Effector memory CD8-positive, alpha-beta T cell (primary cell): ENCODE data around the gene RAPGEF5.

ENCODE experiments used
- ATAC-seq: fragments of 150-1000 bp; cut with Tn5 transposase; replicated peaks from 2 replicates; pipeline ENCODE4 v1.10.0; 2021; ENCODE audit warnings: mild to moderate bottlenecking, moderate library complexity
- DNase-seq, 3 experiments: peaks; one replicate each; pipeline ENCODE4 v3.0.0; 2021
- H3K27ac Mint-ChIP-seq, 2 donors: one replicate each; pipeline ENCODE4 v1.8.0; 2022; ENCODE audit warnings: mild to moderate bottlenecking in 2 of 2, mixed read lengths in 2 of 2, moderate library complexity in 2 of 2
- H3K27me3 Mint-ChIP-seq, 2 donors: one replicate each; pipeline ENCODE4 v1.8.0; 2022; ENCODE audit warnings: mixed read lengths in 2 of 2
- H3K36me3 Mint-ChIP-seq: one replicate; pipeline ENCODE4 v1.8.0; 2022; ENCODE audit warnings: mild to moderate bottlenecking, moderate library complexity, mixed read lengths; ENCODE audit not compliant: insufficient read depth
- H3K4me1 Mint-ChIP-seq, 2 donors: one replicate each; pipeline ENCODE4 v1.8.0; 2022; ENCODE audit warnings: low read depth in 2 of 2, mixed read lengths in 2 of 2
- H3K4me3 Mint-ChIP-seq, 2 donors: one replicate each; pipeline ENCODE4 v1.8.0; 2022; ENCODE audit warnings: mild to moderate bottlenecking in 2 of 2, mixed read lengths in 2 of 2, moderate library complexity in 2 of 2
- H3K9me3 Mint-ChIP-seq, 2 donors: one replicate each; pipeline ENCODE4 v1.8.0; 2022; ENCODE audit warnings: mixed read lengths in 2 of 2

The RAPGEF5 gene

DNA sequence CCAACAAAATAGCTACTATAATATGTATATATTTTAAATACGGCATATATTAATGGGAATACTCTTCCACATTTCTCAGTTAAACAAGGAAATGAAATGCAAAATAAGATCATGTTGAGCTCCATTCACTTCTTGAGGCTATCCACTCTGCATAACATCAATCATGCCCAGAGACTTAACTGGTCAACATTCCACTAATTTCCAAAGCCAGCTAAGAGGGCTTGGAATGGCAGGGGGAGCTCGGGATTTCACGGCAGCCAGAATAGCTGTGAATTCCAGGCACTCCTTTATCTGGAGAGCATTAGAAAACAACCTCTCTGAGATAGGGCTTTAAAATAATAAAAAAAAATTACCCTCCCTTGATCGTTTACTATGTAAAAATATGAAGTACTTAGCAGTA, 216.4 kb downstream of the RAPGEF5 start:
- peaks cover 20 to 38% of the 10 kb centered on the region in 2 donors for H3K27me3 Mint-ChIP-seq

DNA sequence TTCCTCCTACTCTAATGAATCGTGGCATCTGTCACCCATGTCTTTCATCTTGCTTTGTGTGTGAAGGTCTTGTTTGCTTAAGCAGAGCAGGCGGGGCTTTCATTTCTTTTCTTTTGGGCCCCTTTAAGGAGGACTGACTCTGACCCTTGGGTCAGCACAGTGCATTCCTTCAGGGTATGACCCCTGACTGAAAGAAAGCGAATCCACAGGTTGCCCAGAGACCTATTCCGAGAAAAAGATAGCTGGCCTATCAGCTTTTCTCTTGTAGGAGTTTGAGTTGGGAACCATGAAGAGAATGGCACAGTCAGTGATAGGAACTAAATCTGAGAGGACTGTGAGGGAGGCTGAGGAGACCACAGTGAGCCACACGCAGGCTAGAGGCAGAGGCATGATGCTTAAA, 218.1 kb downstream of the RAPGEF5 start:
- Mint-ChIP-seq H3K4me3 (no peak overlapping the region), H3K27me3 (peaks cover 20 to 36% of the 10 kb centered on the region in 2 donors)

More for the DNA sequence above, 216.4 kb downstream of the RAPGEF5 start:
- H3K4me3 Mint-ChIP-seq: no peak overlapping the region
- no peak for ATAC-seq
- no peaks in the 10 kb centered on the region for H3K36me3 Mint-ChIP-seq
- DNase-seq: no peak
- H3K27ac Mint-ChIP-seq: no peak overlapping the region
- no peaks in the 10 kb centered on the region for H3K9me3 Mint-ChIP-seq
- H3K4me1 Mint-ChIP-seq: no peaks in the 10 kb centered on the region

DNA sequence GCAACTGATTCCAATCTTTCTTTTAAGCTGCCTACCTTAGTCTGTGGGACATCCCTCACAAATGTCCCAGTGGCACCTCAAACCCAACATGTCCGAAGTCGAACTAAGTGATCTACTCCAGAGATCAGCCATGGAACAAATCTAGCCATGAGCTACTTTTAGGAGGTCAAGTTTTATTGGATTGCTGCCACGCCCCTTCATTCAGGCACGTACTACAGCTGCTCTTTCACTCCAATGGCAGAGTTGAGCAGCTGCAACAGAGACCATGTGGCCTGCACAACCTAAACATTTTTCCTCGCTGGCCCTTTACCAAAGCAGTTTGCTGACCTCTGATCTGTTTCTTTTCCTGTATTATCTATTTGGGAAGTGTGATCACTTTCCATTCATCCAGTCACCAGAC, 218.8 kb downstream of the RAPGEF5 start:
- Mint-ChIP-seq H3K4me3 (no peak overlapping the region), H3K9me3 (no peaks in the 10 kb centered on the region), H3K36me3 (no peaks in the 10 kb centered on the region), H3K27me3 (peaks cover 20 to 34% of the 10 kb centered on the region in 2 donors), H3K4me1 (no peaks in the 10 kb centered on the region), H3K27ac (no peak overlapping the region)
- DNase-seq: no peak
- ATAC-seq: no peak

More for the DNA sequence above, 218.1 kb downstream of the RAPGEF5 start:
- H3K4me1 Mint-ChIP-seq: no peaks in the 10 kb centered on the region
- H3K9me3 Mint-ChIP-seq: no peaks in the 10 kb centered on the region
- DNase-seq: no peak
- H3K36me3 Mint-ChIP-seq: no peaks in the 10 kb centered on the region
- H3K27ac Mint-ChIP-seq: no peak overlapping the region
- no peak for ATAC-seq

DNA sequence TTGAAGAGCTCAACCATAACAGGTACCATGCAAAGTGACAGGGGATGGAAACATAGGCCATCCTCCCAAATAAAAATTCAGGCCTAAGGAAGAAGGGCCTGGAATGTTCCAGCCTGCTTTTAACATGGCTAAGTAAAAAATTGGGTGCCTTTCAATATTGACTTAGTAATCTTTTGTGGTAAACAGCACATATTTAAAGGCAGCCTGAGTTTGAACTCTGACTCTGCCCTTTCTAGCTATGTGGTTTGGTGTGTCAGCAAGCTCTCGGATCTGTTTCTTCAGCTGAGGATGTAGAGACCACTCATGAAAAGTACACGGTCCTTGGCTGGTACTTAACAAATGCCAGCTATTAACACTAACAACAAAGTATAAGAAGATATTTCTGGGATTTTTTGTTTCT, 219.5 kb downstream of the RAPGEF5 start:
- H3K36me3 Mint-ChIP-seq: no peaks in the 10 kb centered on the region
- no peak for DNase-seq
- no peak for ATAC-seq
- no peak overlapping the region for H3K4me3 Mint-ChIP-seq
- H3K27me3 Mint-ChIP-seq: peaks cover 19 to 34% of the 10 kb centered on the region in 2 donors
- no peaks in the 10 kb centered on the region for H3K4me1 Mint-ChIP-seq
- H3K9me3 Mint-ChIP-seq: no peaks in the 10 kb centered on the region
- no peak overlapping the region for H3K27ac Mint-ChIP-seq

DNA sequence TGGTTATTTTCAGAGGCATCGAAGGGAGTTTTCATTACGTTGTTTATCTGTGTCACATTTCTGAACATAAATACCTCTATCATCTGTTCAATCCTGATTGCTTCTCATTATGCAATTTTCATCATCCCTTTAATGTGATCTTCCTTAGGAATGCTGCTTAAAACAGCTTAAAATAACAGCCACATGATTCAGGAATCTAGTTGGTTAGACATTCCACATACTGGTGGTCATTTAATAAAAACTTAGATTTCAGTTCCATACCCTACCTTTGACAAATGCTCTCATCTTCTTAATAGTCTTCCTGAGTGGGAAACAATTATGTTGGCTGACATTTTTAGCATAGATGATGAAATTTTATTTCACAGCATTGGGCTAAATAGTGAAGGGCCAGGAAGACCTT, 219.9 kb downstream of the RAPGEF5 start:
- ATAC-seq (no peak), DNase-seq (no peak)
- Mint-ChIP-seq H3K9me3 (no peaks in the 10 kb centered on the region), H3K4me1 (no peaks in the 10 kb centered on the region), H3K27me3 (peaks cover 16 to 30% of the 10 kb centered on the region in 2 donors), H3K36me3 (no peaks in the 10 kb centered on the region), H3K27ac (no peak overlapping the region), H3K4me3 (no peak overlapping the region)

DNA sequence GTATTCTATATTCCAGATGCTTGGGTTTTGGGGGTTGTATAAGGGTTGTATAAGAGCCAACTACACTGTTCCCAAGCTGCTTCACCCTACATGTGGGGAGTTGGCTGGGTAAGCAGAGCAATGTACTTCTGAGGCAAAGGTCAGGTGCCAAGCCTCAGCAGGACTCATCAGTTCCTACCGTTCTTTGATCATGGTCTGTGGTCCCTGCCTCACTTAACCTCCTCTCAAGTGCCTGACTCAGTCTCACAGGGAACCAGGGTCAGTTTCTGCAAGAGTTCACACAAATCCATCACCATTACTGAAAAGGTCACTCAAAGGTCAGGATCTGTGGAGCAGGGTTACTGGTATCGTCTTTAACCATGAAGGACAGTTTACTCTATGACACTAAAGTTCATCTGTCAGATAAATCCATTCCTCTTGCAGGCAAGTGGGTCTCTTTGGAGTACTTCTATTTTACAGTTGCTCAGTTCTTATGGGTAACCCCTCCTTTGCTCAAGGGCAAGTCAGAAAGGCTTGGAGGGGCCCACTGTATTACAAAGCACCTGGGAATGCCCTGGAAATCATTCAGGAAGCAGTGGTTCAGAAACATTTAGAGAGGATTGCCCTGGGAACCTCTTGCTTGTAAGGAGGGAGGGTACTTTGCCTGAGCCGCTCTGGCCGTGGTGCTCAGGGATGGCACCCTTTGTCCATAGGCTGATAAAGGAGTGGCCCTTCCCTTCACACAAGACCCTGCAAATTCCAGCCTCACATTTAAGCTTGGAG, 227.0 kb downstream of the RAPGEF5 start:
- ATAC-seq (no peak), DNase-seq (no peak)
- Mint-ChIP-seq H3K4me3 (no peak overlapping the region), H3K4me1 (no peaks in the 10 kb centered on the region), H3K36me3 (peaks cover 3% of the 10 kb centered on the region), H3K27me3 (peaks cover 36% of the 10 kb centered on the region in 2 donors), H3K27ac (no peak overlapping the region), H3K9me3 (no peaks in the 10 kb centered on the region)

DNA sequence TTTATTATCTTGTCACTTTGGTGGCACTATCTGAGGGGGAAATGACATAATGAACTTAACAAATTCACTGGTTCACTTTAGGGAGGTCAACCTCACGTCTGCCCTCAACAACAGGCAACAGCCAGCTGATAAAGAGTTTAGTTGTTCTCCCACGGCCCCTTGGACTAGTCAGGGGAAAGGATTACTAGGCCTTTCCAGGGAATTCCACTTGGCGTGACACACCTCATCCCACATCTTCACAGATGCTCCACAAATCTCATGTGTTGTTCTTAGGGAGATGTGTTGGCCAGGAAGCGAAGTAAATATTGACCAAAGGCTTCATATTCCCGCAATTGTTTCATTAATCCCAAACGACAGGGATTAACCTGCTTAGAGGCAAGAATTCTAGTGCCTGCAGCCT, 227.8 kb downstream of the RAPGEF5 start:
- Mint-ChIP-seq H3K36me3 (peaks cover 3% of the 10 kb centered on the region), H3K4me1 (no peaks in the 10 kb centered on the region), H3K27me3 (peaks cover 36 to 41% of the 10 kb centered on the region in 2 donors), H3K27ac (no peak overlapping the region), H3K4me3 (no peak overlapping the region), H3K9me3 (no peaks in the 10 kb centered on the region)
- ATAC-seq (no peak), DNase-seq (no peak)

DNA sequence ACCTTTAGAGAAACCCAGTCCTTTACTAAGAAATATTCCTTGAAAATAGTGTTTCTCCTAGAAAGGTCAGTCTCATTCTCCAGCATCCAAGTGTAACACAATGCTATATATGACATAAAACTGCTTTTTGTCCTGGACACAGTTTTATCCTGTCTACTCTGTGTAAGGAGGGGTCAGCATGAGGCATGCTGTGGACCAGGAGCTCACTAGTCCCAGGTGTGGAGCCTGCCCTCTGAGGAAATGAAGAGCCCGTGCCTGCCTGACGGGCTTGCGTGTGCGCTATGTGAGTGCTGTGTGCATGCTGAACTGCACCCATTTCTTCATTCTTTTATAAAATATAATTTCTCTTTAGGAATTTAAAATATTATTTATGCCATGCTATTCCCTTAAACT, 228.4 kb downstream of the RAPGEF5 start:
- peaks cover 3% of the 10 kb centered on the region for H3K36me3 Mint-ChIP-seq
- no peak overlapping the region for H3K27ac Mint-ChIP-seq
- no peak overlapping the region for H3K4me3 Mint-ChIP-seq
- H3K9me3 Mint-ChIP-seq: no peaks in the 10 kb centered on the region
- DNase-seq (no peak), ATAC-seq (no peak)
- H3K4me1 Mint-ChIP-seq: no peaks in the 10 kb centered on the region
- H3K27me3 Mint-ChIP-seq: peaks cover 32 to 40% of the 10 kb centered on the region in 2 donors

DNA sequence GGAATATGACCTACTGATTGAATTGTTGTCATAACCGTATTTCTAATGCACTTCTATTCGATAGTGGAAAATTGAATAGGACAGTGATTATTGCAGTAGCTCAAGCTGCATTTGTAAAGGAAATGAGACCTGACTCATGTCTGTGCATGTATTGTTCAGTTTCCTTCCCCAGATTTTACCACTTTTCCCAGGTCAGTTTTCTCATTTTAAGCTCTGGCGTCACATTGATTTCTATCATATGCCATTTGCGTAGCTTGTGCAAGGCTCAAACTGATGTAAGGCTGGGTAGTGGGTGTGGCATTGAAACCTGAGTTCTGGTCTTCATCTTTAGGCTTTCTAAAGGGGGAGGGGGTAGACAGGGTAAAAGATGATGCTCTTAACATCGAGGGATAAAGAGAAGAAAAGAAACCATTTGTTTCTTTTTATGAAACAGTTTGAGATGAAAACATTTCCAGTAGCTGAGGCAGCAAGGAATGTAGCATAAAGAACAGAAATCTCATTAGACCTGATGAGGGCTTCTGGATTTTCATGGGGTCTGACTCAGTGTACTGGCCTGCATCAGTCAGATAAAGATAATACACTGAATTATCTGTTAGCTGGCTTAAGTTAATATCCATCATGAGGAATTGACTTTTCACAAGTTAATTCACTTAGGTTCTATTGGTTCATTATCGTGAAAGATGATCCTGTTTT, 229.0 kb downstream of the RAPGEF5 start:
- peaks cover 29 to 35% of the 10 kb centered on the region in 2 donors for H3K27me3 Mint-ChIP-seq
- ATAC-seq: no peak
- DNase-seq: no peak
- H3K27ac Mint-ChIP-seq: no peak overlapping the region
- no peaks in the 10 kb centered on the region for H3K9me3 Mint-ChIP-seq
- no peaks in the 10 kb centered on the region for H3K4me1 Mint-ChIP-seq
- peaks cover 3% of the 10 kb centered on the region for H3K36me3 Mint-ChIP-seq
- H3K4me3 Mint-ChIP-seq: no peak overlapping the region

DNA sequence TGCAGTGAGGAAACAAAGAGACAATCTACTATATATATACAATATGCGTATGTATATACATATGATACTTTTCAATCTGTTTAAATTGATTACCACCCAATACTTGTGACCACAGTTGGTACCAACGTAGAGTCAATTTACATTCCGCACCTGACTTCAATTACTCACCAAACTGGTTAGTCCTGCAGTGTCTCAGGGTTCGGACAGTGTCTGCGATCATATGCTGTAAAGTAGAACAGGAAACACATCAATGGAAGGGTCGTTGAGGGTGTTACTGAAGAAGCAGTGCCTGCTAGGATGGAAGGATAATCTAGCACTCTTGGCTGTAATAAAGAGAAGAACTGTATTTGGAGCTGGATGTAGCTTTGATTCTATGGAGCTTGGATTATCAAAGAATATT, 231.5 kb downstream of the RAPGEF5 start:
- Mint-ChIP-seq H3K27ac (no peak overlapping the region), H3K4me1 (peaks cover 7 to 8% of the 10 kb centered on the region in 2 donors), H3K27me3 (peaks cover 26 to 30% of the 10 kb centered on the region in 2 donors), H3K9me3 (no peaks in the 10 kb centered on the region), H3K4me3 (no peak overlapping the region), H3K36me3 (peaks cover 3% of the 10 kb centered on the region)
- ATAC-seq: no peak
- no peak for DNase-seq

DNA sequence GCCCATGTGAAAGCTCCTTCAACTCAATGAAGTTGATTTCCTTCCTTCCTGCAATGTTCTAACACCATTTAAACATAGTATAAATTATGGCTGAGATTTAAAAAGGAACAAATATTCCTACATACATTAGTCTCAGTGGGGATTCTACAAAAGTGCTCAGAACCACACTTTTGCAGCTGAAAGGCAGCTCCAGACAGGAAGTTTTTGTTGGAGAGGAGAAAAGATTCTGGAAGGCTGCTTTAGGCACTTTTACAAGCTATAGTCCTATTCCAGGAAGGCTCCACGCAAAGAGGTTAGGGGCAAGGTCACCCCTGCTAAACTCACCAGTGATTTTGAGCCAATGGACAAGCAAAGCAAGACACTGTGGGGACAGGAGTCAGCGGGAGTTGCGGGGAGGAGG, 232.0 kb downstream of the RAPGEF5 start:
- Mint-ChIP-seq H3K4me1 (peaks cover 7 to 8% of the 10 kb centered on the region in 2 donors), H3K27ac (no peak overlapping the region), H3K4me3 (no peak overlapping the region), H3K27me3 (peaks cover 21 to 26% of the 10 kb centered on the region in 2 donors), H3K9me3 (no peaks in the 10 kb centered on the region), H3K36me3 (peaks cover 3% of the 10 kb centered on the region)
- ATAC-seq: no peak
- DNase-seq: no peak

DNA sequence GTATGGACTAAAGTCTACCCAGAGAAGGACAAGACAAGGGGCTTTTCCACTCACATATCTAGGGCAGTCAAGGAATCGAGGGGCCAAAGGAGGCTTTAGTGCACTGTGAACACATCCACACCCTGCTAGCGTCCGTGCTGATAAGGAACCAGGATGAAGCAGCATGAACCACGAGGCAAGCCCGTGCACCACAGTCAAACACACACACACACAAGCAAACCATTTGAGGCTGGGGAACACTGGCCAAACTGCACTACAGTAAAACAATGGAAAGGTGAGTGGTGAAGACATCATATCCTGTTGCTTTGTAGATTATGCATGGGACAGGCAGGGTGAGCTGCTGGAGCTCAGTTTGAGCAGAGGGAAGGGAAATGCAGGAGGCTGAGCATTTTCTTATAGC, 233.8 kb downstream of the RAPGEF5 start:
- Mint-ChIP-seq H3K9me3 (no peaks in the 10 kb centered on the region), H3K4me1 (peaks cover 7 to 8% of the 10 kb centered on the region in 2 donors), H3K4me3 (no peak overlapping the region), H3K36me3 (peaks cover 3% of the 10 kb centered on the region), H3K27me3 (peaks cover 14 to 21% of the 10 kb centered on the region in 2 donors), H3K27ac (no peak overlapping the region)
- no peak for ATAC-seq
- DNase-seq: no peak

DNA sequence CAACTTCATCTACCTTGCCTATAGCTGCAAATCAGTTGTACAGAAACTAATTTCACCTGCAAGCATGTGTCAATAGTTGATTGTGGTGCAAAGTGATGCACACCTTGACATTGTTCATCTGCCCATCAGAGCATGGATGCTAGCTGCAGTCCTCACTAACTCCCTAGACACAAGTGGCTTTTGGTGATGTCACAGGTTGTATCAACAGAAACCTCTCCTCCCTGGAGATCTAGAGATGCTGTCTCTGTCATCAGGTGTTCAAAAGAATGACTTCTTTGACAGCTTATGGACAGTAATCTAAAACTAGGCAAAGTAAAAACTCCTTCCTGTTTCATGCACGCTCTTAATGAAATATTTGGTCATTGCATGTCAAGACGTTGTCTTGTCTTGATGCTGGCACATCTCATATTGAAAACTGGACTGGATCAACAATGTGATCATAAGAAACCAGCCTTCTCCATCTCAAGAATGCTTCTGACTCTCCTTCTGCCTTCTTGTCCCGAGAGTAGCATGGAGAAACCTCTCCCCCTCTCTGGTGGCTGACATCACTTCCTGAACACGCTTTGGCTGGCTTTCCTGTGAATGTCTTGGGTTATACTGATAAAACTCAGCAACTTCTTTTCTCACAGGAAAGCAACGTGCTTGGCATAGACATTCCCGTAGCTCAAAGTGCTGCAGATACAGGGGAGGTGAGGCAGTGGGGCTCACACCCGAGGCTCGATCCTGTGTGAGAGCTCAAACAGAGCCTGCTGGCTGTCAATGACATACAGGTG, 235.1 kb downstream of the RAPGEF5 start:
- peak overlapping the region; percentile 8 to 51 for H3K27ac Mint-ChIP-seq

More for the DNA sequence above, 235.1 kb downstream of the RAPGEF5 start:
- Mint-ChIP-seq H3K4me1 (peaks cover 8 to 9% of the 10 kb centered on the region in 2 donors), H3K4me3 (peak overlapping the region; percentile 31 to 42), H3K27me3 (peaks cover 16 to 27% of the 10 kb centered on the region in 2 donors), H3K9me3 (no peaks in the 10 kb centered on the region), H3K36me3 (no peaks in the 10 kb centered on the region)
- ATAC-seq: peak; percentile 10
- no peak for DNase-seq
